Stimulated activated naive CD8-positive, alpha-beta T cell treated with anti-CD3 and anti-CD28 coated beads, Interleukin-15, Interleukin-2, amounts not matched to agents 100 ng/mL and 50 ng/mL, for 24 hours (primary cell): Measurements from ENCODE around the gene NKRF.
"Not testable (repeated sequence)": the region's sequence is repeated elsewhere in the genome, so short reads cannot be mapped to it uniquely, and the experiment has no call there.

Experiments
- H3K27ac Mint-ChIP-seq: one replicate; pipeline ENCODE4 v1.8.0; 2021; ENCODE audit warnings: mild to moderate bottlenecking, mixed read lengths
- H3K27me3 Mint-ChIP-seq: one replicate; pipeline ENCODE4 v1.8.0; 2021; ENCODE audit warnings: mixed read lengths
- H3K36me3 Mint-ChIP-seq: one replicate; pipeline ENCODE4 v1.8.0; 2021; ENCODE audit warnings: low read depth, mixed read lengths
- H3K4me1 Mint-ChIP-seq: one replicate; pipeline ENCODE4 v1.8.0; 2021; ENCODE audit warnings: low read depth, mixed read lengths
- H3K4me3 Mint-ChIP-seq: one replicate; pipeline ENCODE4 v1.8.0; 2021; ENCODE audit warnings: mild to moderate bottlenecking, mixed read lengths
- H3K9me3 Mint-ChIP-seq: one replicate; pipeline ENCODE4 v1.8.0; 2021; ENCODE audit warnings: mixed read lengths

NKRF gene

DNA sequence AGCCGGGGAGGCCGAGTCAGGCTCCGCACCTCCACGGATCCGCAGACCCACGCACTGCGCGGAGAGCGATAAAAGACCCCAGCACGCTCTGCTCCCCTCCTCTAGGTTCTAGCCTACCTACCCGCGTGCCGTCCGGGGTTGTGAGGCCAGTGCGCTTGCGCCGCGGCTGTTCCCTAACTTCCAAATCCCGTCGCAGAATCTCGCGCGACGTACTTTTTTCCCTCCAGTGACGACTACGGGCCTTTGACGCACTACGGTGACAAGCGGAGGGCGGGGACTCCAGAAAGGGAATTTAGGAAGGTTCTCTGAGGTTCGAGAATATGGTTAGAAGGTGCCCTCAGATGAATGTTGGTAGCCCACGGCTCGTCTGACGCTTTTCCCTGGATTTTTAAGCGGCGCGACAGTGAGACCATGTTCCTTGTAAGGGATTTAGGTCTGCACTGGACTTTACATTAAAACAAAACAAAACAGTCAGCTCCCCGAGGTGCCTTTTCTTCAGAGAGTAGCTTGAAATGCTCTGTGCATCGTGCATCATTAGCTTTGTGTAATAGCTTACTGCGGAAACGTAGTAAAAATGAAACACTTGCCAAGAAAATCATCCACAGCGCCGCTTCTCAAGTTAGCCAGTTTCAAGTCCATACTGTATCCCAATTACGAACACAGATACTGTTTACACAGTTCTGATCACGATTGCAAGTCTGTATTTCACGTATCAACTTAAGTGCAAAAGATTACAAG lies at the start of gene NKRF:
Gene NKRF, minus strand, starts transcription at position 145 of the 738 bp plus-strand sequence.
- no peaks in the 10 kb centered on the region for H3K27me3 Mint-ChIP-seq
- H3K4me1 Mint-ChIP-seq, result peaks cover 41% of the 10 kb centered on the region
- H3K4me3 Mint-ChIP-seq, result peak within 1 kb of the TSS; percentile 93
- peaks cover 23% of the 10 kb centered on the region for H3K36me3 Mint-ChIP-seq
- H3K9me3 Mint-ChIP-seq, result no peaks in the 10 kb centered on the region
- H3K27ac Mint-ChIP-seq, result peak within 1 kb of the TSS; percentile 95

DNA sequence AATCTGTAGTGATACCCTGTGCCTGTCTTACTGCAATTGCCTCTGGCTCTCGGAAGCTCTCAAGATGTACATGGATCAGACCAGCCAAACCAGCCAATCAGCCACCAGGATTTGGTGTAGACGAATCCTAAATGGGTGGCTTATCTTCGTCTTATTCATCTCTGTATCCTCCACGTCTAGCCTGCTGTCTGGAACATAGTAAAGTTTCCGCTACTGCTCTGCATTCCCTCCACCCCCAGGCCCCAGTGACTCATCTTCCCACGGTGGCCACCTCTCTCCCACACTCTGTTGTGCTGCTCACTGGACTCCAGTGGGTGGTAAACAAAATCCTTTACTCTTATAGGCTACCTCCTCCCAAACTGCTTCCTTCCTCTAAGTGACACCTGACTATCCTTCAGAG lies 48.9 kb upstream of the NKRF start:
- H3K4me3 Mint-ChIP-seq, result peak overlapping the region; percentile 66
- H3K4me1 Mint-ChIP-seq, result peaks cover 52% of the 10 kb centered on the region
- H3K27me3 Mint-ChIP-seq, result no peaks in the 10 kb centered on the region
- H3K27ac Mint-ChIP-seq, result peak overlapping the region; percentile 85
- peaks cover 53% of the 10 kb centered on the region for H3K36me3 Mint-ChIP-seq
- no peaks in the 10 kb centered on the region for H3K9me3 Mint-ChIP-seq

DNA sequence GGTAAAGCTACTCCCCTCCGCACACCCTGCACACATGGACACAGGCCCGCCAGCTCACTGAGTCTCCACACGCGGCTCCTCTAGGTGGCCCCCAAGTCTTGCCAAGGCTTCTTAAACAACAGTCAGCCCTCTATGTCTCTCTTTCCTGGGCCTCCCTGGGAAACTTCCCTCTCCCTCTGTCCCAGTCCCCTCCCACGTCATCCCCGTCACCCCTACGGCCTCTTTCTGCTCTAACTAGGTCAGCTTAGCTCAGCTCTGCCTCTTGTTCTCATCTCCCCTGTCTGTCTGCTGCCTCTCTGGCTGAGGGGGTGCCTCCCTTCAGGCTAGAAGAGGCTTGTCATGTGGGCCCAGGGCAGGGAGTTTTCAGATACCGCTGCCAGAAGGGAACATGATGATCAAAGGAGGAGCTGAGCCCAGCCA lies 47.9 kb upstream of the NKRF start:
- no peaks in the 10 kb centered on the region for H3K27me3 Mint-ChIP-seq
- H3K9me3 Mint-ChIP-seq, result no peaks in the 10 kb centered on the region
- peaks cover 50% of the 10 kb centered on the region for H3K36me3 Mint-ChIP-seq
- H3K4me1 Mint-ChIP-seq, result peaks cover 46% of the 10 kb centered on the region
- peak overlapping the region; percentile 47 for H3K4me3 Mint-ChIP-seq
- peak overlapping the region; percentile 92 for H3K27ac Mint-ChIP-seq

DNA sequence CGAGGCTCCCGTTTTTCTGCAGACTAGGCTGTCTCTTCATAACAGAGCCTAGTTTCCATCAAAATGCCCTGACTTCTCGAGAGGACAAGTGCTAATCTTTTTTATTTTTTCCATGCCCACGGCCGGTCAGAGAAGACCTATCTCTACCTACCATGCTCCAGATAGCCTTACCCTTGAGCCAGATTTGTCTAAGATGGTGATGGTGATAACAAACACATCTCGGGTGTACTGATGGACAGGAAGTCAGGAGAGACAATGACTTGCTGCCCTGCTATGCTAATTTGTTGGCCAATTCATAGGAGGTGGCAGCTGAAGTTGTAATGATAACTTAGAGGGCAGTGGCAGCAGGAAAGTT lies 42.2 kb upstream of the NKRF start:
- Mint-ChIP-seq H3K36me3 (peaks cover 36% of the 10 kb centered on the region), H3K4me3 (peak overlapping the region; percentile 31)

DNA sequence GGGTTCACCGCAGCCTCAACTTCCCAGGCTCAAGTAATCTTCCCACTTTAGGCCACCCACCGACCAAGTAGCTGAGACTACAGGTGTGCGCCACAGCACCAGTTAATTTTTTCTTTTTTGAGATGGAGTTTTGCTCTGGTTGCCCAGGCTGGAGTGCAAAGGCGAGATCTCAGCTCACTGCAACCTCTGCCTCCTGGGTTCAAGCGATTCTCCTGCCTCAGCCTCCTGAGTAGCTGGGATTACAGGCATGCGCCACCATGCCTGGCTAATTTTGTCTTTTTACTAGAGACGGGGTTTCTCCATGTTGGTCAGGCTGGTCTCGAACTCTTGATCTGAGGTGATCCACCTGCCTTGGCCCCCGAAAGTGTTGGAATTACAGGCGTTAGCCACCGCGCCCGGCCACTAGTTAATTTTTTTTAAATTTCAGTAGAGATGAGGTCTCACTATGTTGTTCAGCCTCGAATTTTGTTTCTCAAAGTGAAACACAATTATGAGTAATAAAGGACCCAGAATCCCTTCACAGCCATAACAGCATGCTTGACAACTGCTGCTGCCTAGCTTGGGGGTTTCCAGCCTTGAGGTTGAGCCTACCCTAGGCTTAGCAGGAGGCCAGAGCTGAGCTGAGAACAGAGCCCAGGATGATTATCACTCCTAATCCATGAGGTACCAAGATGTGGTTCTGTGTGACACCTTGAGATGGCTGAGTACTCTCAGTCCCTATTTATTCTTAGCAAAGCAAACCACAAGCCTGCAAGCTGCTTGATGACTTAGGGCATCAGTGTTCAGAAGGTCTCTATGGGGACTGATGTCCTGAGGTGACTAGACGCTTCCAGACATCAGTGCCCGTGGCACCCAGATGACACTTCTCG lies 41.6 kb upstream of the NKRF start:
- H3K27me3 Mint-ChIP-seq, result no peaks in the 10 kb centered on the region
- peaks cover 31% of the 10 kb centered on the region for H3K36me3 Mint-ChIP-seq
- peak overlapping the region; percentile 31 for H3K4me3 Mint-ChIP-seq
- H3K27ac Mint-ChIP-seq, result peak overlapping the region; percentile 93
- peaks cover 36% of the 10 kb centered on the region for H3K4me1 Mint-ChIP-seq
- H3K9me3 Mint-ChIP-seq, result no peaks in the 10 kb centered on the region

More for the DNA sequence above, 42.2 kb upstream of the NKRF start:
- Mint-ChIP-seq H3K4me1 (peaks cover 35% of the 10 kb centered on the region), H3K27ac (peak overlapping the region; percentile 93), H3K27me3 (no peaks in the 10 kb centered on the region), H3K9me3 (no peaks in the 10 kb centered on the region)

DNA sequence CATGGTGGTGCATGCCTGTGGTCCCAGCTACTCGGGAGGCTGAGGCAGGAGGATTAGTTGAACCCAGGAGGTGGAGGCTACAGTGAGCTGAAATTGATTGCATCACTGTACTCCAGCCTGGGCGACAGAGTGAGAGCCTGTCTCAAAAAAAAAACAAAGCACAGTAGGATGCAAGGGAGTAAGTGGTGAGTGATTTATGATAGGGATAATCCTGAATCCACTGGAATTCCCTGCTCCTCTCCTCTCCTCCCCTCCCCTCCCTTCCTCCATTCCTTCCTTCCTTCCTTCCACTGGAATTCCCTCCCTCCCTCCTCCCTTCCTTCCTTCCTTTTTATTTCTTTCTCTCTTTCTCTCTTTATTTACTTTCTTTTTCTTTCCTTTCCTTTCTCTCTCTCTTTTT lies 40.9 kb upstream of the NKRF start:
- Mint-ChIP-seq H3K9me3 (no peaks in the 10 kb centered on the region), H3K4me3 (peak overlapping the region; percentile 11), H3K36me3 (peaks cover 37% of the 10 kb centered on the region), H3K27me3 (no peaks in the 10 kb centered on the region), H3K27ac (peak overlapping the region; percentile 93), H3K4me1 (peaks cover 38% of the 10 kb centered on the region)

DNA sequence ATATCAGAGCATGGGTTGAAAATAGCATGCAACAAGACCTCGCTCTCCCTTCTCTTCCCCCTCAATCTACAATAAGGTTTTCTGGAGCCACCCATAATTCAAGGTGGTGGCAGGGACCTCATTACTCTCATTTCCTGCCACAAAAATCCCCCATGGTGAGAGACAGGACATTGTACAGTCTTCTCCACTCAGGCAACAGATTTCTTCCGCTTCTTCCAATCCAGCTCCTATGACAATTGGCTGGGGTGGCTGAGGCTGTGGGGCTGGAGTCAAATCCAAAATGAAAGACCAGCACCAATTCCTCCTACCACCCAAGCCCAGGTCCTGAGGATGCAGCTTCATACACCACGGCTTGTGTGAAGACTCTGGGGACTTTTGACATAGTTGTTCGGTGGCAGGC lies 40.3 kb upstream of the NKRF start:
- peak overlapping the region; percentile 79 for H3K27ac Mint-ChIP-seq
- no peaks in the 10 kb centered on the region for H3K9me3 Mint-ChIP-seq
- H3K4me1 Mint-ChIP-seq, result peaks cover 38% of the 10 kb centered on the region
- peaks cover 38% of the 10 kb centered on the region for H3K36me3 Mint-ChIP-seq
- H3K4me3 Mint-ChIP-seq, result peak overlapping the region; percentile 11
- no peaks in the 10 kb centered on the region for H3K27me3 Mint-ChIP-seq

DNA sequence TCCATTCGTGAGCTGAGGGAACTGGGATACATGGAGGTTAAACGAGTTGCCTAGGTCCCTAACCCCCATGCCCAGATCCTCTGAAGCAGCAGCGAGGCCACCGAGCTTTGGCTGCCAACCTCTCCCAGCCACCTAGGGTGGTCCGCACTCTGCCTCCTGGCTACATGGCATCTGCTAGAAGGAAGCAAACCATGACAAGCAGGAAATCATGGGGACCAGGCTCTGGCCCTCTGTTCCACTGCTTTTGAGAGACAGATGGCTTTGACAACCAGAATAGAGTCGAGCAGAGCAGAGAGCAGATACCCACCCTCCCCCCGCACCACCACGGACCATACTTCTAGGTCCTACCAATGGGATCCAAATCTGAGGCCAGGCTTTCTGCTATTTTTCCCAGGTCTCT lies 37.5 kb upstream of the NKRF start:
- H3K4me1 Mint-ChIP-seq, result peaks cover 30% of the 10 kb centered on the region

DNA sequence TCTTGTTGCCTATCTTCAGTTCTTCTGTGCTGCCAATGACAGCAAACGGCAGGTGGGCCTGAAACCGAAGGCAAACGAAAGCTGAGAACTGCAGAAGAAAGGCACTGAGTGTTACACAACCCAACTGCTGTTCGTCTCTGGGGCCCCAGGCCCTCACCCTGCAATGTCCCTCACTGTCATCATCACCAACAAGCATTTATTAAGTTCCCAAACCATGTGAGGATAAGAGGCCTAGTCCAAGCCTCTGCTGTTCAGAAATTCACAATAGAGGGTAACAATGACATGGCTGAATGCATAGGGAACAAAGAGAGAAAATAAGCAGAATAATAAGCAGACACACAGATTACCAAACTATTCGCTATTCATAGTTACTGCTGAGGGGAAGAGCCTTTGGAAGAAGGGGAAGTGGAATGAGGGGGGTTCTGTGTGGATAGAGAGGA lies 34.5 kb upstream of the NKRF start:
- Mint-ChIP-seq H3K27ac (no peak overlapping the region), H3K4me3 (no peak overlapping the region), H3K4me1 (peaks cover 26% of the 10 kb centered on the region), H3K9me3 (no peaks in the 10 kb centered on the region), H3K36me3 (peaks cover 39% of the 10 kb centered on the region), H3K27me3 (no peaks in the 10 kb centered on the region)

More for the DNA sequence above, 37.5 kb upstream of the NKRF start:
- no peaks in the 10 kb centered on the region for H3K27me3 Mint-ChIP-seq
- peaks cover 37% of the 10 kb centered on the region for H3K36me3 Mint-ChIP-seq
- H3K27ac Mint-ChIP-seq, result no peak overlapping the region
- H3K9me3 Mint-ChIP-seq, result no peaks in the 10 kb centered on the region
- no peak overlapping the region for H3K4me3 Mint-ChIP-seq

DNA sequence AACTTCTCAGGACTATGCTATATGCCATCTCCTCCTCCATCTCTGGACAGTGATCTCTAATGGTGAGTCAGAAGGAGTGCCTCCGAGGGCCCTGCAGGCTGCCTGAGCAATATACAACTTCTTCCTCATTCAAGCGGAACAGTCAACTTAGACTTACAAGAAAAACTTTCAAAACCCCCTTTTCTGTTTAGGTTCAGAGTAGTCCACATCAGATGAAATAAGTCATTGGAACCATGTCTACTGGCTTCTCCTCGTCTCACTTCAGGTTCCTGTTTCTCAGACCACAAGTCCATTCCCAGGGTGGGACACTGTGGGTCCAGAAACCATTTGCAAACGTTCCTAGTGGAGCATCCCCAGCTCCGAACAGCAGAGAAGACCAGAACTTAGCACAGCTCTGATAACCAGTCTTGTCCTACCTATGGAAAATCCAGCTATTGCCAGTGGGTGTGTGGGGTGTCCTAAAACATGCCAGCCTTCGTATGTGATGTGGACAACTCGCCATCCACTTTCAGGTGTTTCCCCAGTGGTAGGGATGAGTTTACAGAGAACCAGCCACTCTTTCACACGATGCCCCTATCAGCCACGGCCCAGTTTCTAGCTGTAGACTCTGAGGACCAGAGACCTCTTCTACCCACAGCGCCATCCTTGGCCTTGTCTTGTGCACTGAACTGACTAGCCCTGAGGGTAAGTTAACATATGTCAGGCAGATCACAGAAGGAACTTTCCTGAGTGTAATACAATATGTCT lies 32.7 kb upstream of the NKRF start:
- H3K9me3 Mint-ChIP-seq, result no peaks in the 10 kb centered on the region
- H3K36me3 Mint-ChIP-seq, result peaks cover 51% of the 10 kb centered on the region
- peaks cover 35% of the 10 kb centered on the region for H3K4me1 Mint-ChIP-seq
- H3K4me3 Mint-ChIP-seq, result no peak overlapping the region
- H3K27ac Mint-ChIP-seq, result peak overlapping the region; percentile 65
- H3K27me3 Mint-ChIP-seq, result no peaks in the 10 kb centered on the region

DNA sequence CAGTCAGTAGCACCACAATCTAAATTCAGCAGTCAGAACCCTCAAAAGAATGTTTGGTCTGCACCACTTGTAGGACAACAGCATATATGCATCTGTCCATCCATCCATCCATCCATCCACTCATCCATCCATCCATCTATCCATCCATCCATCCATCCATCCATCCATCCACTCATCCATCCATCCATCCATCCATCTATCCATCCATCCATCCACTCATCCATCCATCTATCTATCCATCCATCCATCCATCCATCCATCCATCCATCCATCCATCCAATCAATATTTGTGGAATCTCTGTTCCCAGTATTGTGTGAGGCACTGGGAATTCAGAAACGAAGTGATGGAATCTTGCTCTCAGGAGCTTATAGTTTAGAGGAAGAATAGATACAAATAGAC lies 31.2 kb upstream of the NKRF start:
- H3K36me3 Mint-ChIP-seq, result peaks cover 60% of the 10 kb centered on the region
- H3K27me3 Mint-ChIP-seq, H3K27ac Mint-ChIP-seq, H3K9me3 Mint-ChIP-seq, H3K4me3 Mint-ChIP-seq: not testable (repeated sequence)
- peaks cover 32% of the 10 kb centered on the region for H3K4me1 Mint-ChIP-seq

DNA sequence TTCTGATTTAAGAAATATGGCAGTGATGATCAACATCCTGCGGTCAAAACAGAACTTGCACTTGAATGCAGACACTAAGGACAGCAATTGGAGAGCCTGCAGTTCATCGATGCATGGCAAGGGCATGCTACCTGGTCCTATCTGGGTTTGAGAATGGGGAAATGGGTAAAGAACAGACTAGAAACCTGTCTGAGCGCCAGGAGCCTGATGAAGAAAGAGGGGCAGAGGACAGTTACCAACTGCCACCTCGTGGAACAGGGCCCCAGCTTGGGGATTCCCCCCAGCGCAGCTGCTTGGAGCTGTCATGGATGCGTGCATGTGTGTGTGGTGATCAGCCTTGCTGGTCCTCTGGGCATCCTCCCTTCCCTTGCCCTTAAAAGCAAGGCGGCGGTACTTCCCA lies 30.2 kb upstream of the NKRF start:
- peaks cover 57% of the 10 kb centered on the region for H3K36me3 Mint-ChIP-seq
- H3K27me3 Mint-ChIP-seq, result no peaks in the 10 kb centered on the region
- H3K9me3 Mint-ChIP-seq, result no peaks in the 10 kb centered on the region
- peak overlapping the region; percentile 51 for H3K27ac Mint-ChIP-seq
- H3K4me1 Mint-ChIP-seq, result peaks cover 32% of the 10 kb centered on the region
- no peak overlapping the region for H3K4me3 Mint-ChIP-seq

DNA sequence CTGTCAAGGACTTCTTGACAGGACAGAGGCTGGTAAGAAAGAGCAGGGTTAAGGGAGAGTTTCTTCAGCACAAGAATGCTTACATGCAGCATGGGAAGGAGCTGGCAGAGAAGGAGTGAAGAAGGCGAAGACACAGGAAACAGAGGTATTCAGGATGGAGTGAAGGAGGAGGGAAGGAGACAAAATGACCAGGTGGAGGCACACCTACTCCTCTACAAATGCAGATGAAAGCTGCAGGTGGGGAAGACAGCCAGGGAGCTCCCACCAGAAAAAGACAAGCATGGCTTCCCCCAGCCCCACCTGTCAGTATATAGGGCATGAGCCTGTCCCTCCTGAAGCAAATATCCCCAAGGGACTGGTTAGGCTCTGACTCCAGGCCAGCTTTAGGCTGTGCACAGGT lies 29.6 kb upstream of the NKRF start:
- Mint-ChIP-seq H3K36me3 (peaks cover 54% of the 10 kb centered on the region), H3K4me1 (peaks cover 32% of the 10 kb centered on the region), H3K27me3 (no peaks in the 10 kb centered on the region), H3K4me3 (no peak overlapping the region), H3K9me3 (no peaks in the 10 kb centered on the region), H3K27ac (peak overlapping the region; percentile 78)

DNA sequence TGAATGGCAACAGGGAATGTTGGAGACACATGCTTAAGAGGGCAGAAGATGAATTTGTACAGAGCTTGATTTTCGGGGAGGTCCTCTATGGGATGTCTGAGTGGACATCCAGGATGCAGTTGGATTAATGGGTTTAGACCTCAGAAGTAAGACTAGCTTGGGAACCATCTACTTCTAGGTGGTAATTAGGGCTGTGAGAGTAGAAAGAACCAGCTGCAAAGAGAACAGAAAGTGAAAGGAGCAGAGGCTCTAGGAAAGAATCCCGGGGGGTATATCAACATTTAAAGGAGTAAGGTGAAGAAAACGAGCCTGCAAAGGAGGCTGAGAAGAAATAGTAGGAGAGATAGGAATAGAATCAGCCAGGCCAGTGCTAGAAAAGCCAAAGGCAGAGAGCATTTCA lies 29.0 kb upstream of the NKRF start:
- H3K27ac Mint-ChIP-seq, result peak overlapping the region; percentile 78
- H3K9me3 Mint-ChIP-seq, result no peaks in the 10 kb centered on the region
- H3K36me3 Mint-ChIP-seq, result peaks cover 54% of the 10 kb centered on the region
- peaks cover 32% of the 10 kb centered on the region for H3K4me1 Mint-ChIP-seq
- no peak overlapping the region for H3K4me3 Mint-ChIP-seq
- H3K27me3 Mint-ChIP-seq, result no peaks in the 10 kb centered on the region

DNA sequence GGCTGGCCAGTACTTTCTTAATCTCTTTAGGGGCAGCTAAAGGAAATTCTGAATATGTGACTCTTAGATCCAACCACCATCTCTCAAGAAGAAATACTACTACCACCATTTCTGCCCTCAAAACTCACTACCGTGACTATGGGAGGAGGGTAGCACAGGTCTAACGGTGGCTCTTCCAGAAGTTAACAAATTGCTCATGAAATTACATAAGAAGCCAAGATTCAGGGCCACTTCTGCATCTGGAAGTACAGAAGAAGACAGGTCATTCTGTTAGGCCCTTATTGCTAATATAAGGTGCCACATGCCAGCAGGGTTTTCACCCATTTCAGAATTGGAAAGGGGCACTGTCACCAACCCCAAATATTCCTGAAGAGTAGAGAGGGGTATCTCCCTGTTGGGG lies 19.6 kb upstream of the NKRF start:
- no peak overlapping the region for H3K27ac Mint-ChIP-seq
- no peak overlapping the region for H3K4me3 Mint-ChIP-seq
- H3K9me3 Mint-ChIP-seq, result no peaks in the 10 kb centered on the region
- H3K27me3 Mint-ChIP-seq, result no peaks in the 10 kb centered on the region
- no peaks in the 10 kb centered on the region for H3K4me1 Mint-ChIP-seq
- H3K36me3 Mint-ChIP-seq, result peaks cover 26% of the 10 kb centered on the region
